HG03064 (cell line): Measurements from ENCODE around the gene C2orf78.
"Not testable (repeated sequence)": the region's sequence is repeated elsewhere in the genome, so short reads cannot be mapped to it uniquely, and the experiment has no call there.

Source experiments
- ATAC-seq: cut with Tn5 transposase; IDR thresholded peaks from one replicate; pipeline ENCODE4 v1.9.1; 2021; ENCODE audit warnings: low read depth; ENCODE audit not compliant: unreplicated experiment

Gene C2orf78, protein sequence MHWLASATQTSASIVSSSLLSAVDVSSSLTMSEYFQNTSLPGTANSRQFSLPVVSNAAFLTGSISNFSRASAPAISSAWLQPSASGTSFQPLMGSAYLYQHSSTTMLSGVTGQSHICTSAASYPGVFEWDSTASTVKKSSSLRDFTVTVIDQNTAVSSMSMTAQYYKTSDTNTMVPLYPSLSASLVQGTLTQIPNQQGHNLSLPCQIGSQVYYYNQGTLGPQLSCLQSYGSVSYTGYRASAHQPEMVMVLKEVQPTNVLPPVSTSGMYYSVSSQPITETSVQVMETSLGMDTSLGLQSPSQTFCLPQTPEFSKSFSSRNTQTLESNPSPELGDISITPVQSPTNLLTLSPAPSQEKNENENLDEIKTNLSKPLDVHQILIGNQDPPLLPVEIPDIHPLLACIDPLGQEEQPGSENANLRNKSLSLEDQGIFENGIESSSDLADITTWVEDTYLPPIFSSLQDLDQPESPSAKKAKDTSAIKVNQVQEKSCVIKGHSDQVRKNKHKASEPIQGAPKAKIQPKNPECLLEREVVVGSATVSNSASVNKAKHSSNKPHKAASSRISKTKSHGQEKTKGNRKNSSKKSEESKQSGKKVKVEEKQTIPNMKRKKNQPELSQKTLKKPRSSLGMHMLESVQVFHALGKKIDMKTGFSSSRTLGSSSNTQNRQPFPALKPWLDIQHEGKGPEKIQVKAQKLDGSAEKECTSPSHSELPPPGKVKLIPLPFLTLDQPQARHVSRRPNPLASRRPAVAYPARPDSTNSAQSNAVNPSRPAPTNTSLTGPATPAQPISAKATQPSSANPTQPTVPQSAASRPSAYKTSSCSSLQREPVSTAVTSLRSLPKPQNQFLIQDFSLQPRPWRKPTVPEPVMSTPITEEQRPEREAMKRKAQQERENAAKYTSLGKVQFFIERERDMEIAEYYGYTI

GRCh38 chr2:73783883-73784282 is at the start of gene C2orf78:
Gene C2orf78, plus strand, starts transcription at chr2:73784183. Its CDS starts 127 bp downstream, at chr2:73784310.
- not testable (repeated sequence) for ATAC-seq

DNA sequence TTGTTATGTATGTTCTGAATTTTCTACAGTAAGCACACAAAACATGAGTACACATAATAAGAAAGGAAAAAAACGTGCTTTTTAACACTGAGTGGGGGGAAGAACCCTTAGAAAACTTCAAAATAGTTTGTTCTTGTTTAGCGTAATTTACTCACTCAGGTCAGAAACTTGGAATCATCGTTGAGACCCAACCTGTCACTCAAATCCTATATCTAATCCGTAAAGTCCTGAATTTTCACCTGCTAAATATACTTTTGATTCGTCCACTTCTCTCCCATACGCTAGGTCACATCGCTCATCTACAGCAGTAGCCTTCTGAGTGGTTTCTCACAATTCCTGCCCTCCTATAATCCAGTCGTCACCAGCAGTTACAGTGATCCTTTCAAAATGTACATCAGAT is 47.6 kb upstream of the C2orf78 start:
- no peak for ATAC-seq

DNA sequence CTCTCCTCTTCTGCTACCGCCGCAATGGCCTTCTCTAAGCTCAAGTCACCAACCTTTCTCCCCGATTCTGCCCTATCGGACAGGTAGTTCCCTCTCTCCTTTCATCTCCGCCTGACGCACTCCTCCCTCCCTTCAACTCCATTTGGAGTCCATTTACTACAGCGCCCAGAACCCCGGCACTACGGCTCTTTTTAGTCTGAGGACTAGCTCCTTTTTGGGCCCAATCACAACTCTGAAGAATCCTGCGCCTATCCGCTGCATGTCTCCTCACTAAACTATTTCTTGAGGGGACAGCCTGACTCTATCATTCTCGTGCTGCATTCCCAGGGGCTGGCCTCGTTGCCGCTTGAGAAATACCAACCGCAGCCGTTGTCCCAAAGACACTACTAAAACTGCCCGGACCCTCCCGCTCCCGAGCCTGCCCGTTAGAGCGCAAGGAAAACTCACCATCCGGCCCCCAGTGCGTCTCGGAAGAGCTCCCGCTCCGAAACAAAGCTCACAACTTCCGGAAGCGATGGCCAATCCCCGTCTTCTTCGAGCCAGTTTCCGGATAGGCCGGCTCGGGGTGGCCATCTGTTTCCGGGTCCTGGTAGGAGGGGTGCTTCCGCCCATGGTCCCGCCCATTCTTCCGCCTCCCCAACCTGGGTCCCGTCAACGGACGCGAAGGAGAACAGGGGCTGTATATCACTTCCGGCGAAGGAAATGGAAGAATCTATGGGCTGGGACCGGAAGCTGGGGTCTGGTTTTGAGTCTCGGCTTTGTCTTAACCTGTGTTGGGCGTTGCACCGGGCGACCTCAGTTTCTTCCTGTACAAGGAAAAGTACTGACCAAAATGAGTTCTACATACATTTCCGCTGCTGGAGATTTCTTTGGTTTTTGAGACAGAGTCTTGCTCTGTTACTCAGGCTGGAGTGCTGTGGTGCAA is 46.9 kb upstream of the C2orf78 start, which contains the start of gene TPRKB:
Gene TPRKB, minus strand, starts transcription at position 491 of the 925 bp plus-strand sequence. CDS start 2,776 bp downstream, outside the sequence.
- ATAC-seq = peak; percentile 98

GRCh38 chr2:73739101-73739500 is 44.9 kb upstream of the C2orf78 start:
- ATAC-seq = no peak

DNA sequence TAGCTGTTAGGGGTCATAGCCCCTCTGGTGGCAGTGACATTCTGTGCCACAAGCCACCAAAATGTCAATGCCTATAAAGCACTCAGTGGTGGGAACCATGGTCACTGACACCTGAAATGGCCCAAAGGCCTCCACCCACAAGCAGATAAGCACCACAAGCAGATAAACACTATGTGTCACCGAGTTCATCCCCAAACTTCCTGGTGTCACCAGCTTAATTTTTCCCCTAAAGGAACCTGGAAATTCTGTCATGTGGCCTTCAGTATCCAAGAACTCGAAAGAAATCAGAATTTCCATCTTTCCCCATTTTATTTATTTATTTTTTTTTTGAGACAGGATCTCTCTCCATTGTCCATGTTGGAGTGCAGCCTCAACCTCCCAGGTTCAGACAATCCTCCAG is 43.2 kb upstream of the C2orf78 start:
- ATAC-seq = no peak

GRCh38 chr2:73746015-73746876 is 37.7 kb upstream of the C2orf78 start:
- no peak for ATAC-seq

DNA sequence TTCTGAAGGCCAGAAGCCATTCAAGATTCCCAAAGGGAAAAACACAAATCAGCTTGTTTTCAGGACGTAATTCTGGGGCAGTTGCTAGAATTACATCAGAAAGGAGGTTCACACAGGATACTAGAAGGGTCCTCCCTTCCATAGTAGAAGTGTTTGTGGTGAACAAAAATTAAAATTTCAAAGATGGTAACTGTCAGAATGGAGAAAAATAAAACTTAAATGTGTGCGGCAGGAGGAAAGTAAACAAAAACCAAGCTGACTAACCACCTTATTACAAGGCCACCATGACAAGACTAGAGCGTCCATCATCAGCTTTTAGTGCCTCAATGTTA is 37.1 kb upstream of the C2orf78 start:
- no peak for ATAC-seq

- ATAC-seq = no peak
Observed at GRCh38 chr2:73749314-73749713, 34.7 kb upstream of the C2orf78 start.

DNA sequence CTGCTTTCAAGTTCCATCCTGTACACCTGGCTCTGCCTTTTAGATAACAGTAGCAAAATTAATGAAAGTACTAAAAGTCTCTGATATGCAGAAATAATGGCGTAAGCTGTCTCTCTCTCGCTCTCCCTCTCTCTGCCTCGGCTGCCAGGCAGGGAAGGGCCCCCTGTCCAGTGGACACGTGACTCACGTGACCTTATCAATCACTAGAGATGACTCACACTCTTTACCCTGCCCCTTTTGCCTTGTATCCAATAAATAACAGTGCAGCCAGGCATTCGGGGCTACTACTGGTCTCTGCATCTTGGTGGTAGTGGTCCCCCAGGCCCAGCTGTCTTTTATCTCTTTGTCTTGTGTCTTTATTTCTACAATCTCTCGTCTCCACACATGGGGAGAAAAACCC is 29.7 kb upstream of the C2orf78 start:
- not testable (repeated sequence) for ATAC-seq

DNA sequence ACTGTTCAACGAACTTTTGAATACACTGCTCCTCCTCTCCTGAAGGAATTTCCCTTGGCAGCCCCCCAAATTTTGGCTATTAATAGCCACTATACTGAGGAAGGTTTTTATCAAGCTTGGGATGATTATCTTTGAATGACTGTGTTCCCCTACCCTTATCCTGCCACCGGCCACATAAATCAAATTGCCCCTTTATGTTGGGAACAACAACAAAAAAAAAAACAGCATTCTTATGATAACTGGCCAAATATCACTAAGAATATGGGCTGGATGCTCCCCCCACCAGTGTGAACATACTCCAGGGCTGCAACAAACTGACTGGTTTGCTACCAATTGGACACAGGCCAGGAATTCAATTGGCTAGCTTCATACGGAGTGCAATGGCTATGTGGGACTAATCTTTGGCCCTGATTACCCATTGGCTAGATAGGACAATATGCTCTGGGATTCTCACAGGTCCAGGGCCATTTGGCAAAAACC is 24.7 kb upstream of the C2orf78 start:
- ATAC-seq = no peak

GRCh38 chr2:73759904-73760303 is 24.1 kb upstream of the C2orf78 start:
- no peak for ATAC-seq

- ATAC-seq = no peak
Observed at GRCh38 chr2:73762571-73762970, 21.4 kb upstream of the C2orf78 start.

GRCh38 chr2:73764945-73765344 is 19.0 kb upstream of the C2orf78 start:
- no peak for ATAC-seq

GRCh38 chr2:73766349-73766748 is 17.6 kb upstream of the C2orf78 start:
- ATAC-seq = no peak

- no peak for ATAC-seq
Observed at GRCh38 chr2:73766994-73767393, 17.0 kb upstream of the C2orf78 start.

- no peak for ATAC-seq
Observed at GRCh38 chr2:73770725-73771124, 13.3 kb upstream of the C2orf78 start.

DNA sequence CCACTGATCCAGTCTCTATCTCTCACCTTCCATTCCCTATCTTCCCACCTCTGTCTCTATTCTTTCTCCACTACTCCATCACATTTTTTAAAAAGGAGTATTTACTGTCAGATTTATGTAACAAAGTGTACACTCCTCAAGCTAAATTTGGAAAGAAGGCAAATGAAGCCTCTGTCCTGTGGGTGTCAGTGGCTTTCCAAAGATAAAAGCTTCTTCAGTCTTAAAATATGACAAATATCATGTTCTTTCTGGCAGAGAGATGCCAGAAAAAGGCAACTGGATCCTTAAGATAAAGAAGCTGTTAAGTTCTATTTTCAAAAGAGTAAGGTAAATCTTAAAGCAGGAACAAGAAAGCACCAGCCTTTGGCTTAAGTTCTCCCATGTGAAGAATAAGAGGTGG is 11.2 kb upstream of the C2orf78 start:
- no peak for ATAC-seq

DNA sequence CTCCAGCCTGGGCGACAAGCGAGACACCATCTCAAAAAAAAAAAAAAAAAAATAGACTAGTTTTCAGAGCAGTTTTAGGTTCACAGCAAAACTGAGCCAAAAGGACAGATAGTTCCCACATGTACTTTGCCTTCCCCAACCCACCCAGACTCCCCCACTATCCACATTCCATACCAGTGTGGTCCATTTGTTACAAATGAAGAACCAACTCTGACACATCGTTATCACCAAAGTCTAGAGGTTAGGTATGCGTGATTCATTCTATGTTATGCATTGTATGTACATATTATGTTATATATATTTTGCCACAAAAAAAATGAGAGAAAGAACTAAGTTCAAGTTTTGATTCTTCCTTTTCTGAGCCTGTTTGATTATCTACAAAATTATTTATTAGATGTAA is 7.6 kb upstream of the C2orf78 start:
- no peak for ATAC-seq

GRCh38 chr2:73776869-73777519 is 7.0 kb upstream of the C2orf78 start:
- ATAC-seq = no peak
